NCI-H128 (cell line): Measurements from ENCODE around the gene GMIP.

Source experiments
- DNase-seq: peaks from one replicate; lab custom pipeline; 2025; ENCODE audit not compliant: unreplicated experiment; lab: John Stamatoyannopoulos, UW

GMIP gene

DNA sequence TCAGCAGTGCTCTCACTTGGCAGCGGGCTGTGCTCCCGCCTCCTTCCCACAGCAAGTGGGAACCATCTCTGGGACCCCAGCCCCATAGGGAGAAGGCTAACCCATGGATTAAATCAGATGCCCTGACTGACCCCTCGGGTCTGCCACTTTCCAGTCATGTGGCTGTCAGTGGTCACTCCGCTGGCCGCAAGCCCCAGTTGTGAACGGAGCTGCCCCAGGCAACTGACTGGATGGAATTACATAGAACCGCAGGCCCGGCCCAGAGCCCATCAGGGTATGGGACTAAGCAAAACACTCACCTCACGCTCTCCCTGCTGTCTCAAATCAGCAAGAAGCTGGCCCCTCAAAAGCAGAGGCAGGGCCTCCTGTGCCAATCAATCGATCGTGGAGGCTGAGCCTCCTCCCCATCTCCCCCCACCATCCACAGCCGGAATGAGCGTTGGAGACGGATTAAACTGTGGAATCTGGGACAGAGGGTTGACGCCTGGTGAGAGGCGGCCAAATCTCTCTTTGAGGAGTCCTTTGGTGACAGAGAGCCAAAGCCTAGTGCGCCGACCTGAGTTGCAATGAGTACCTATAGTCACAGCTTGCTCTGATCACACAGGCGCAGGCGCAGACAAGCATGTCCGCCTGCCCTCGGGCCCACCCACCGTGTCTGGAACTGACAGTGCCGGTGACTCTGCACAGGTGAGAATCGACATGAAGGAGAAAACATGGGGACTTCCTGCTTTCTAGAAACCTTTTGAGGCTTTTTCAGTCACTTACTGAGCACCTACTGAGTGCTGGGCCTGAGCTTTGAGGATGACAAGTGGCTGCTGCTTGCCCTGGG is 63.7 kb downstream of the GMIP start:
- no peak for DNase-seq
